Myocyte (in vitro differentiated cells): ENCODE data around the gene TMA7. TPM values are rescaled to one million over a fixed set of nuclear protein-coding genes. Genes with fewer than 3 reads are reported as not detected.
"Not testable (repeated sequence)": the region's sequence is repeated elsewhere in the genome, so short reads cannot be mapped to it uniquely, and the experiment has no call there.

Experiments used
- DNase-seq: peaks from one replicate; pipeline ENCODE4 v3.0.0-alpha.2; 2012; ENCODE audit warnings: low read depth
- polyA plus RNA-seq: library from polyadenylated mRNA; unstranded; fragments of >200 nt; gene quantifications from one replicate; pipeline ENCODE4 v1.2.1, GENCODE V29; 2012; ENCODE audit warnings: missing spikeins
- total RNA-seq: library from RNA; depleted of rRNA; stranded (reverse); fragments of >200 nt; gene quantifications from 2 replicates; pipeline ENCODE4 v1.2.3, GENCODE V29; 2014

Gene TMA7
- total RNA-seq: 195 and 221 TPM in 2 replicates
- polyA plus RNA-seq: 417 TPM

- peak; percentile 97 for DNase-seq
These were observed at the start of gene TMA7, which contains the start of gene CCDC51 for GRCh38 chr3:48439820-48440589. TSS of gene TMA7 (plus strand) at chr3:48440257. CDS start at chr3:48440297, 40 bp downstream. TSS of gene CCDC51 (minus strand) at chr3:48440119. CDS start at chr3:48435128, 4,991 bp downstream.

- DNase-seq: no peak
These were observed 45.7 kb upstream of the TMA7 start for GRCh38 chr3:48394391-48394790.

- DNase-seq: no peak
These were observed 44.3 kb upstream of the TMA7 start for GRCh38 chr3:48395714-48396113.

DNA sequence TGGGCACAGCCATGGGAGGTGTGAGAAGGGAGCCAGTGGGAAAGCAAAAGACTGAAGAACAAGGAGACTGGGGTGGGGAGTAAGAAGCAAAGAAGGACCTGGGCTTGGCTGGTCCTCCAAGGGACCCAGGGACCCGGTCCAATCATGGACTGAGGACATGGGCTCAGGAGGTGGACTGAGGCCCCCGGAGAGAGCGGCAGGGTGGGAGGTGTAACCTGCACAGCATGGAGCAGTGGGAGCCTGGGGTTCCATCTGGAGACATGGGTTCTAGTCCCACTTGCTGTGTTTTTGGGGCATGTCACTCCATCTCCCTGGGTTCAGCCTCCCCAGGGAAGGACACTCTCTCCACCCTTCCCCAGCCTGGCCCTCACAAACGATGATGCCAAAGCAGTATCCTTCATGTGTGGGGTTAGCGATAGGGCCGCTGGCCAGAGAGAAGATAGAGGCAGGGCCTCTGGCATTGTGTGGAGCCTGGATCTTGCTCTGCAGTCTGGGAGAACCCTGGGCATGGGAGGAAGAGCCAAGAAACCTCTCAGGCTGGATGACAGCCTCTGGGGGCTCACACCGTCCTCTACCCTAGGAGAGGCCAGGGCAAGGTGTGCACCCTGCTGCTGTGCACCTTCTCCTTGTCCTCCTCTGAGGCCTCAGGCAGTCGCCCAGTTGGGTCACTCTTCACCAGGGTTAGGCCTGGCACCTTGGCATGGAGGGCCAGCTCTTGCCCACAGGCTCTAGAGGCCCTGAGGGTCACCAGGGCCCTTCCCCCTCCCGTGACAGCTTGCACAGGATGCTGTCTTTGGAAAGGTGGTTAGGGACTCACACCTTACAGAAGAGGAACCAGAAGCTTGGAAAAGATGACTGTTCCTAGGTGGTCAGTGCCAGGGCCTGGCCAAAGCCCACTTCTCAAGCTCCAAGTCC, 42.0 kb upstream of the TMA7 start:
- DNase-seq: no peak

DNA sequence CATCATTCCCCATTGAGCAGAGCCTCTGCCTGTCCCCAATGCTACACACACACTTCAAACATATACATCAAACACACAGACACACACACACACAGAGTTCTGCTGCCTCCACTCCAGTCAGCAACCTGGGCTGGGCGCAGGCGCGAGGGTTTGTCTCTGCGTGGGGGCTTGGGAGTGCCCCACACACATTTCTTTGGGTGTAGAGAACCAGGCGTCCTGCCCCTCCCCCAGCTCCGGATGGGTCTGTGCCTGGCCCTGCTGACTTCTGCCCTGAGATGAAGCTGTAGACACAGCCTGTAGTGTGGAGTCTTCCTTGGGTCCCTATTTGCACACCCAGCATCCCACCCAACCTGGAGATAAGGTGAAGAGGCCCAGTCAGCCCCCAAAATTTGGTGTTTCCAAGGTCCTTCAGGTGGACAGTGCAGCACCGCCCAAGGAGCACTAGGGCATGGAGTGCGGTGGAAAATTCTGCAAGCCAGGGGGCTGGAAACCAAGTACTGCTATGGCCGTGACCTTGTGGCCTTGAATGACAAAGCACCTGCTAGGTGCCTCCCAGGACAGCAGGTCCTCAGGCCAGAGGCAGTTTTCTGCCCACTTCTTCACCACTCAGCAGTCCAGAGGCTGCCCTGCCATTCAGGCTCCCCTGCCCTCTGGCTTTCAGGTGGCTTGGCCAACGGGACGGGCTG, 41.2 kb upstream of the TMA7 start:
- DNase-seq: no peak

GRCh38 chr3:48399387-48400172, 40.5 kb upstream of the TMA7 start:
- DNase-seq: peak; percentile 13

- DNase-seq: peak; percentile 69
These were observed 39.1 kb upstream of the TMA7 start for GRCh38 chr3:48400824-48401433.

DNA sequence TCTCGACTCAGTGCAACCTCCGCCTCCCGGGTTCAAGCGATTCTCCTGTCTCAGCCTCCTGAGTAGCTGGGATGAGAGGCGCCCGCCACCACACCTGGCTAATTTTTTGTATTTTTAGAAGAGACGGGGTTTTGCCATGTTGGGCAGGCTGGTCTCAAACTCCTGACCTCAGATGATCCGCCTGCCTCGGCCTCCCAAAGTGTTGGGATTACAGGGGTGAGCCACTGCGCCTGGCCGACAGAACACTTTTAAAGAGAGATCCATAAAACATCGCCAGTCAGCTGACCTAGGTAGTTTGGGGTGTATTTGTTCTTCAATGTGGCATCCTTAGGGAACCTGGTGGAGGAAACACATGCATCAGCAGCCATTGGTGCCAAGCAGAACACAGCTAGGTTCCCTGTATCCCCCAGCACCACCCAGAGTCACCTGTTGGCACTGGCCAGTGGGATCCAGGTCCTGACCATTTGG, 38.6 kb upstream of the TMA7 start:
- DNase-seq: not testable (repeated sequence)

- DNase-seq: peak; percentile 85
These were observed 37.8 kb upstream of the TMA7 start for GRCh38 chr3:48402281-48402732.

DNA sequence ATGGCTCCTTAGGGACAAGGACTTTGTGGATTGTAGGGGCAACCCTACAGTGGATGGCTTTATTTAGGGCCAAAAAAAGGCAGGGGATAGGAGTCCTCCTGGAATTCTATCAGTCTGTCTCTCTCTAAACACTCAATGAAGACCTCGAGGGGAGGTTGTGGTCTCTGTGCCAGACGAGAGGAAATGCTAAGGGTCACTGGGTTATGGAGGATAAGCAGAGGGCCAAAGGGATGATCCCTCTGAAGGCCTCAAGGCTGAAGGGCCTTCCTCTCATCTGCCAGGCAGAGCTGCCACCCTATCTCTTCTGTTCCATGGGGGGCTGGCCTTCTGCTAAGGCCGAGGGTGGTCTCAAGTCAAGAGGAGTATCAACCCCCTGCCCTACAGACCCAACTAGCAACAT, 37.1 kb upstream of the TMA7 start:
- DNase-seq: no peak

GRCh38 chr3:48403533-48404439, 36.3 kb upstream of the TMA7 start:
- DNase-seq: no peak

DNA sequence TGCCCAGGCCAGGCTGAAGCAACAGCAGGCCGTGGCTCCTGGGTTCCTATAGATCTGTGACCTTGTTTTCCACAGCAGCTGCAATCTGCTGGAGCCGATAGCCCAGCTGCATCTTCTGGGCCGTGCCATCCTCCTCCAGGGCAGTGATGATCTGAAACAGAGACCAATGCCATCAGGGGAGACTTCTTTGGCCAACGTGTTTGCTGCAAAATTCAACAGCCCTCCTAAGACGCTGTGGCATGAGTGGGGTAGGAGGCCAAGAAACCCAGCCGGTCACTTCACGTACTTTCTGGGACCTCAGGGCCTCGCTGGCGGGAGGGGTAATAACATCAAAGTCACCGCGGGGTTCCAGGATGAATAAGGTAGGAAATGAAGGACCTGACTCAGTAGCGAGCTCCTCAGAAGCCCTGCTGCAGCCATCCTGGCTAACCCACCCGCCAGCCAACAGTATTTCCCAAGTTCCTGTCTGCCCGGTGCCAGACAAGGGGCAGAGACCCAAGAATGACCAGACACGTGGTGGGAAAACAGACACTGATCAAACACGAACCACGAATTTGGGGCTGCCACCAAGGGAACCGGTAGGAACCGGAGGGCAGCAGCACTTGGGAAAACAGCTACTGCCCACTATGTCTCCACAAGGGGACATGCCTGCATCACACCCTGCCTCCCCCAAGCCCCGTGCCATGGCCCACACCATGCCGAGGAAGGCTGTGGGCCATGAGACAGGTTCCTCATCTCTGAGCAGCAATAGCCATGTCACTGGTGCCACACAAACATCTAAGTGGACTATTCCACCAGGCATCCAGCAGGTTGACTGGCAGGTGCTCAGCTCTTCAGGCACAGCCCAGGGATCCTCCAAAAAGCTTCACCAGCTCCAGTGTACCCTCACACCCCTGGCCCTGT, 35.4 kb upstream of the TMA7 start:
- DNase-seq: no peak

DNA sequence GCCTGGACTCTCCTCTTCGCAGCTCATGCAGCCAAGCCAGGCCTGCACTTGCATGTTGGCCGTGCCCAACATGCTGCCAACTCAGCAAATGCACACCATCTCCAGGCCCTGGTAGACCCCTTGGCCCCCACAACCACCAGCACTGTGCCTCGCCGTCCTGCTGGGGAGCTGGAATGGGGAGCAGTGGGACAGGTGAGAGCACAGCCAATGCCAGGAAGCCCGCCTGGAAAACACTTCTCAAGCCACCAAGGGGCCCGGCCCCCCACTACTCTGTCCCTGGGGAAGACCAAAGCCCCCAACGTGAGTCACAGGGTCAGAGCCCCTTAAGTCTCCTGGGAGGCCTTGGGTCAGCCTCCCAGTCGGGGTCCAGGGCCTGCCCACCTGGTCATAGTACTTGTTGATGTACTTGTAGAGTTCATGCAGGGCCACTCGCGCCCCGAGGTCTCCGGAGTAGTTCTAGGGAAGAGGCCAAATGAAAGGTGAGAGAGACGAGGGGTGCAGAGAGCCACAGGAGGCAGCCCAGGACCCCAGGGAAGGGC, 34.6 kb upstream of the TMA7 start:
- DNase-seq: no peak

DNA sequence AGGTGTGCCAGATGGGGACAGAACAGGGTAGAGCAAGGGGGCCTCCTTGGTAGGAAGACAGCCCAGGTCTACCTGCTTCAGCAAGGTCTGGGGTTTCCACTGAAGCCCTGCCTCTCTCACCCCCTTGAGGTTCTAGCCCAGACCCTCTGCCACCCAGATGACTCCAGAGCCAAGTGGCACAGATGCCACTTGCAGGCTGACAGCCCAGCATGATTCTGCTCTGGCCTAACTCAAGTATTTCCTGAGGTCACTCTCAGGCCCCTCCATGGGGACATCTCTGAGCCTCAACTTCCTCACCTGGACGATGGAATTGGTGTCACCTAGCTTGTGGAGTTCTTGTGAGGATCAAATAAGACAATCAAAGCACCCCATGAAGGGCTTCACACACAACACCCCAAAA, 34.1 kb upstream of the TMA7 start:
- DNase-seq: no peak

DNA sequence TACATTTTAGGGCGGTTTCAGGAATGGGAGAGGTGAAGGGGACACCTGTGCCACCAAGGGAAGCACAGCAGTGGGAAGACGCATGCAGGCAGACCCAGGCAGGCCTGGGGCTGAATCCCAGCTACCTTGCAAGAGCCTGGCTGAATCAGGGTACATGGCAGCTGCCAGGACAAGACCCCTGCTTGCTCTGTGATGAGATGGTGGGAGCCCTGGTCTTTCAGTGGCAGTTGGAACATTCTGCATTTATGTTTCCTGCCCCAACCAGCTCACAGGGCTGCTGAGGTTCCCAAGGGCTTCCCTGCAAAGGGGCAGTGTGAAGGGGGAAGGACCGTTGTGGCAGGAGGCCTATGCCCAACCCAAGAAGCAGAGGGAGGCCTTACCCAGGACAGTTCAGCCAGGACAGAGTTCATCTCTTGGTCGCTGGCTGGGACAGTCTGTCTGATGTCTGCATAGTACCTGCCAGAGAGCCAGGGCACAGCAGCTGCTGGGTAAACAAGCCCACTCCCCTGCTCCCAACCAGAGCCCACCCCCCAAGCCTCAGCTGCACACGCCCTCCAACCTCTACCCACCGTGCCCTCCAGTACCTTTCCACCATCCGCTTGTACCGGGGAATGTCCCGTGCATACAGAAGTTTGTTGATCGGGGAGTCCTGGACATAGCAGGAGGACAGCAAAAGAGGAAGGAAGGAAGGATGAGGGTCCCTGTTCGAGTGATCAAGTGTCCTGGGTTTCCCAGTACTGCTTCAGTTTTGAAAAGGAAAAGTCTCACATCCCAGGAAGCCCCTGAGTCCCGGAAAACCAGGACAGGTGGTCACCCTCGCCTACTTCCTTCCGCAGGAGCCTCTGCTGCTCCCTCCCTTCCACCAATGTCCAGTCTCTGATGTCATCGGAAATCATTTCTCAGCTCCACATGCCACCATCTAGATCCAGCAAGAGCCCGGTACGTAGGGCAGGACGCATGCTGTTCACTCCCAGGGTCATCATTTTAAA, 33.3 kb upstream of the TMA7 start:
- no peak for DNase-seq

GRCh38 chr3:48407542-48408099, 32.4 kb upstream of the TMA7 start:
- DNase-seq: no peak
